ENCODE measurements around the gene RAD51C. TPM values are rescaled to one million over a fixed set of nuclear protein-coding genes. Genes with fewer than 3 reads are reported as not detected.

The RAD51C gene
- total and polyA plus RNA-seq, 9 of the 15 experiments (the other 6 are each of a cell fraction or from before 2014, with no cell fraction given) = 93.9 to 341 (median 135) TPM

- FAIRE-seq = peak; percentile 54
- H3K9me1 ChIP-seq (ENCODE audit: control insufficient read depth, insufficient read depth, low read length) = no peaks in the 10 kb centered on the region
- WGBS (ENCODE audit: insufficient coverage, low coverage, missing lambda C conversion rate) = 60% methylated on average over 5 of the region's 5 CpGs
- H3K9ac ChIP-seq (ENCODE audit: insufficient read depth in 1 of 2, low read depth in 2 of 2, low read length in 2 of 2) = no peak overlapping the region
- H3K79me2 ChIP-seq (ENCODE audit: control insufficient read depth, insufficient read depth, low read length) = no peaks in the 10 kb centered on the region; the same call in 2 of the 3 replicates
- intact Hi-C loops (cut with micrococcal nuclease) (no loop called here), in situ Hi-C loops (cut with MboI) (no loop called here)
- BruUV-seq (replicated peaks) = no TSS peak
- ATAC-seq = no peak
- POLR2A ChIA-PET = interaction anchor here (1.1 kb wide), 1 partner anchor 8 kb away, joined by 3 read pairs; no protein-coding TSS in a partner anchor
- no peak overlapping the region for H3K27ac ChIP-seq (ENCODE audit: extremely low read depth, low read depth, low read length)
- no peak overlapping the region for H2AFZ ChIP-seq (ENCODE audit: low read depth, low read length)
- H3K4me2 ChIP-seq (ENCODE audit: insufficient read depth, low read length) = no peak overlapping the region
- no peak overlapping the region for H3K4me3 ChIP-seq
- H4K20me1 ChIP-seq (replicated peaks; ENCODE audit: control insufficient read depth, insufficient read depth, low read length) = no peaks in the 10 kb centered on the region
- H3K36me3 ChIP-seq (ENCODE audit: control insufficient read depth, insufficient read depth, low read length) = no peaks in the 10 kb centered on the region
- DNase-seq (ENCODE audit: extremely low read depth in 1 of 4, low spot score in 3 of 4) = no peak
- no peak for TF ChIP-seq NELFE (IDR thresholded peaks at IDR 0.05; ENCODE audit: insufficient read depth, insufficient read length)
- no peak for TF ChIP-seq HOMEZ (CRISPR knock-in tag; IDR thresholded peaks at IDR 0.05)
- no peak for TF ChIP-seq RFX1 (IDR thresholded peaks at IDR 0.05)
- 0 out of 6 replicates have a peak, but pooled peaks of 1 of the 3 experiments have one; percentile 10 for TF ChIP-seq ZBTB11 (CRISPR knock-in tag; IDR thresholded peaks at IDR 0.05)
- peaks cover 0 to 5% of the 10 kb centered on the region in 2 experiments; a peak in 1 of 5 replicates for H3K4me1 ChIP-seq (replicated peaks in 1 of 2; ENCODE audit: control insufficient read depth in 2 of 2, insufficient read depth in 2 of 2, low read length in 2 of 2)
- CTCF ChIA-PET (ENCODE audit: low intra/inter-chr PET ratio) = no interaction called here
- no peaks in the 10 kb centered on the region for H3K27me3 ChIP-seq (ENCODE audit: control insufficient read depth in 2 of 2, insufficient read depth in 2 of 2, low read length in 2 of 2)
- no peaks in the 10 kb centered on the region for H3K9me3 ChIP-seq (replicated peaks; ENCODE audit: control insufficient read depth, insufficient read depth, low read depth, low read length)
These were observed 72.0 kb downstream of the RAD51C start for GRCh38 chr17:58764373-58764772.

Data from K562 (cell line).